PC-3 (cell line): ENCODE results near the gene HNF4A. TPM values are rescaled to one million over a fixed set of nuclear protein-coding genes. Genes with fewer than 3 reads are reported as not detected.
A peak's percentile ranks its signal among the peaks of the same experiment; 100 is the strongest.

Source experiments
- ATAC-seq: fragments of 200-7000 bp; cut with Tn5 transposase; 2 replicates; pipeline ENCODE4 v1.9.1; 2020; ENCODE audit warnings: mild to moderate bottlenecking, moderate library complexity
- BruUV-seq: library from RNA; stranded (reverse); fragments of 400-500 nt; replicated peaks from 2 replicates; lab custom pipeline; 2021; lab: Mats Ljungman, UMichigan
- CTCF ChIA-PET: fragments of 300-600 bp; sonication (Branson Sonifier 250); formaldehyde crosslinking; loops from one replicate; lab custom pipeline; 2022; ENCODE audit warnings: antibody characterized with exemption; lab: Charles Lee
- POLR2A ChIA-PET: fragments of 300-600 bp; sonication (Branson Sonifier 250); formaldehyde crosslinking; loops from one replicate; lab custom pipeline; 2022; ENCODE audit warnings: antibody characterized with exemption; ENCODE audit not compliant: unreplicated experiment; lab: Charles Lee
- DNase-seq: peaks from one replicate; pipeline ENCODE4 v3.0.0-alpha.2; 2015
- H2AFZ ChIP-seq: fragments of 300-600 bp; sonication (generic); 2 replicates; pipeline ENCODE4 v1.6.0; 2016; ENCODE audit warnings: antibody characterized with exemption, low read length
- H3F3A ChIP-seq: fragments of 300-600 bp; sonication (generic); one replicate; pipeline ENCODE4 v1.6.0; 2017; ENCODE audit warnings: antibody characterized with exemption, low read length, control low read depth, mild to moderate bottlenecking; ENCODE audit not compliant: unreplicated experiment
- H3K27ac ChIP-seq: fragments of 300-600 bp; sonication (generic); 2 replicates; pipeline ENCODE4 v1.5.1; 2016; ENCODE audit warnings: mild to moderate bottlenecking, low read length
- H3K27me3 ChIP-seq: fragments of 300-600 bp; sonication (generic); 2 replicates; pipeline ENCODE4 v1.6.1; 2016; ENCODE audit warnings: low read length, mixed read lengths
- H3K36me3 ChIP-seq: fragments of 300-600 bp; sonication (generic); 2 replicates; pipeline ENCODE4 v1.6.1; 2016; ENCODE audit warnings: low read depth, mixed run types, low read length, mixed read lengths
- H3K4me1 ChIP-seq: fragments of 300-600 bp; sonication (generic); 2 replicates; pipeline ENCODE4 v1.5.1; 2016; ENCODE audit warnings: low read length; ENCODE audit not compliant: insufficient read depth
- H3K4me2 ChIP-seq: fragments of 300-600 bp; sonication (generic); 2 replicates; pipeline ENCODE4 v1.6.0; 2016; ENCODE audit warnings: low read length
- H3K4me3 ChIP-seq: fragments of 300-600 bp; sonication (generic); 2 replicates; pipeline ENCODE4 v1.5.1; 2016; ENCODE audit warnings: mild to moderate bottlenecking, low read length, mixed read lengths
- H3K79me2 ChIP-seq: fragments of 300-600 bp; sonication (generic); 2 replicates; pipeline ENCODE4 v1.6.1; 2017; ENCODE audit warnings: low read length, mixed read lengths
- H3K9ac ChIP-seq: fragments of 300-600 bp; sonication (generic); 2 replicates; pipeline ENCODE4 v1.6.0; 2016; ENCODE audit warnings: mild to moderate bottlenecking, low read length
- H3K9me2 ChIP-seq: fragments of 300-600 bp; sonication (generic); replicated peaks from 2 replicates; pipeline ENCODE4 v1.6.1; 2016; ENCODE audit warnings: mixed run types, low read length, mixed read lengths
- H3K9me3 ChIP-seq: fragments of 300-600 bp; sonication (generic); 2 replicates; pipeline ENCODE4 v1.6.1; 2016; ENCODE audit warnings: low read length, mixed read lengths
- H4K20me1 ChIP-seq: fragments of 300-600 bp; sonication (generic); 2 replicates; pipeline ENCODE4 v1.6.1; 2016; ENCODE audit warnings: low read length, mixed read lengths
- EZH2 ChIP-seq: fragments of 300-600 bp; sonication (generic); IDR thresholded peaks from one replicate; pipeline ENCODE4 v1.6.1; 2017; ENCODE audit warnings: antibody characterized with exemption, mild to moderate bottlenecking, low read length; ENCODE audit not compliant: unreplicated experiment
- EZH2phosphoT487 ChIP-seq: fragments of 300-600 bp; sonication (generic); IDR thresholded peaks from 2 replicates; pipeline ENCODE4 v1.6.1; 2018; ENCODE audit warnings: mild to moderate bottlenecking, antibody characterized with exemption, low read length, borderline replicate concordance
- intact Hi-C: fragments of 100-400 bp; cut with micrococcal nuclease; formaldehyde crosslinking; loops from 2 replicates; pipeline ENCODE4 v1.9.0; 2023
- total RNA-seq: library from RNA; depleted of rRNA; stranded (reverse); fragments of >200 nt; gene quantifications from 2 replicates; pipeline ENCODE4 v1.2.3, GENCODE V29; 2014
- TF ChIP-seq, protein P1 (sequence below): fragments of 300-600 bp; sonication (generic); conservative IDR thresholded peaks from 2 replicates; pipeline ENCODE4 v1.5.1; 2017; ENCODE audit warnings: antibody characterized with exemption, low read depth, mild to moderate bottlenecking, low read length

The HNF4A gene
- total RNA-seq, 1 experiment from 2014 or later, result not detected

DNA sequence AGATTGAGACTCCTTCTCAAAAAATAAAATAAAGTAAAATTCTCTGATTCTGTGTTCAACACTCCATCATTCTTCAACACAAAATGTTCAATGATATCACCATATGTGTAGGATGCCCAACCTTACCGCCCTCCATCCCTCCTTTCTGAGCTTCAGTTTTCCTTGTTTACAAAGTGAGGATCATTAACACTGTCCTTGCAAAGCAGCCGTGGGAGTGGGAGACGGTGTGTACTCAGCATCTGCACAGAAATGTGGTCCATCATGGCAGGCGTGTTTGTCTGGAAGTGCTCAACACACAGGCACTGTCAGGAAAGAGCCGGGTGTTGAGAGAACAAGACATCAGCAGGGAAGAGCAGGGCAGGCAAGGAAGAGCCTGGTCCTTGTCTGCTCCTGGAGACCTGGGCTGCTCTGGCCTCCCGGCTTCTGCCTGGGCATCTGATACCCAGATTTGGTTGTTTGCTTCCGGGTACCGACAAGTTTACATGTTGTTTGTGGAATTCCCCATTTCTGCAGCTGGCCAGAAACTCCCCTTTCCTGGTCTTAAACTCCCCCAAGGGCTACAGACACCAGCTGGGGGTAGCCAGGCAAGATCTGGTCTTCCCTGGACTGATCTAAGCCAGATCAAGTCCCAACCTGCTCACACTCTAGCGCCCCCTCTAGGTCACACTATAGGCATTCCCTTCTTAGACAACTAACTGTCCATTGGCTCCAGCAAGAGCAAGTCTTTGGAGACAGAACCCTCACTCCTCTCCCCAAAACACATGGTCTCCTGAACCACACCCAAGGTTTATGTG is 93.5 kb downstream of the HNF4A start:
- no peak overlapping the region for H3K9ac ChIP-seq
- no peaks in the 10 kb centered on the region for H3F3A ChIP-seq
- no peak overlapping the region for H2AFZ ChIP-seq
- H3K79me2 ChIP-seq, result no peaks in the 10 kb centered on the region
- DNase-seq (peak; percentile 28), ATAC-seq (no peak)
- no peak overlapping the region for H3K4me2 ChIP-seq
- H3K27ac ChIP-seq, result no peak overlapping the region
- H3K9me2 ChIP-seq, result no peaks in the 10 kb centered on the region
- ChIA-PET POLR2A (interaction anchor here (0.5 kb wide), 1 partner anchor 158 kb away, joined by 7 read pairs; no protein-coding TSS in a partner anchor), CTCF (no interaction called here)
- BruUV-seq, result no TSS peak
- H3K9me3 ChIP-seq, result no peaks in the 10 kb centered on the region
- H3K4me3 ChIP-seq, result no peak overlapping the region
- no peaks in the 10 kb centered on the region for H3K36me3 ChIP-seq
- H3K4me1 ChIP-seq, result no peaks in the 10 kb centered on the region
- TF ChIP-seq EZH2phosphoT487, result no peak
- no peak for TF ChIP-seq EZH2
- TF ChIP-seq, protein P1, sequence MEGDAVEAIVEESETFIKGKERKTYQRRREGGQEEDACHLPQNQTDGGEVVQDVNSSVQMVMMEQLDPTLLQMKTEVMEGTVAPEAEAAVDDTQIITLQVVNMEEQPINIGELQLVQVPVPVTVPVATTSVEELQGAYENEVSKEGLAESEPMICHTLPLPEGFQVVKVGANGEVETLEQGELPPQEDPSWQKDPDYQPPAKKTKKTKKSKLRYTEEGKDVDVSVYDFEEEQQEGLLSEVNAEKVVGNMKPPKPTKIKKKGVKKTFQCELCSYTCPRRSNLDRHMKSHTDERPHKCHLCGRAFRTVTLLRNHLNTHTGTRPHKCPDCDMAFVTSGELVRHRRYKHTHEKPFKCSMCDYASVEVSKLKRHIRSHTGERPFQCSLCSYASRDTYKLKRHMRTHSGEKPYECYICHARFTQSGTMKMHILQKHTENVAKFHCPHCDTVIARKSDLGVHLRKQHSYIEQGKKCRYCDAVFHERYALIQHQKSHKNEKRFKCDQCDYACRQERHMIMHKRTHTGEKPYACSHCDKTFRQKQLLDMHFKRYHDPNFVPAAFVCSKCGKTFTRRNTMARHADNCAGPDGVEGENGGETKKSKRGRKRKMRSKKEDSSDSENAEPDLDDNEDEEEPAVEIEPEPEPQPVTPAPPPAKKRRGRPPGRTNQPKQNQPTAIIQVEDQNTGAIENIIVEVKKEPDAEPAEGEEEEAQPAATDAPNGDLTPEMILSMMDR, result peak; percentile 65
- no peaks in the 10 kb centered on the region for H4K20me1 ChIP-seq
- intact Hi-C loops, result no loop called here
- 0 out of 2 replicates have a peak, but pooled peaks cover 2% of the 10 kb centered on the region for H3K27me3 ChIP-seq

GRCh38 chr20:44449864-44450263 is 94.4 kb downstream of the HNF4A start:
- DNase-seq (no peak), ATAC-seq (no peak)
- no peak overlapping the region for H2AFZ ChIP-seq
- no peak overlapping the region for H3K9ac ChIP-seq
- CTCF ChIA-PET, result interaction anchor here (0.6 kb wide), 1 partner anchor 9 kb away, joined by 3 read pairs; no protein-coding TSS in a partner anchor
- H3K4me3 ChIP-seq, result no peak overlapping the region
- POLR2A ChIA-PET, result no interaction called here
- no peak overlapping the region for H3K4me2 ChIP-seq
- BruUV-seq, result no TSS peak
- no peaks in the 10 kb centered on the region for H4K20me1 ChIP-seq
- no peaks in the 10 kb centered on the region for H3K9me3 ChIP-seq
- TF ChIP-seq EZH2 (no peak), EZH2phosphoT487 (no peak)
- TF ChIP-seq, protein P1, result no peak
- H3K9me2 ChIP-seq, result no peaks in the 10 kb centered on the region
- intact Hi-C loops, result no loop called here
- H3K27ac ChIP-seq, result no peak overlapping the region
- H3K27me3 ChIP-seq, result 0 out of 2 replicates have a peak, but pooled peaks cover 2% of the 10 kb centered on the region
- no peaks in the 10 kb centered on the region for H3K79me2 ChIP-seq
- no peaks in the 10 kb centered on the region for H3K36me3 ChIP-seq
- H3K4me1 ChIP-seq, result no peaks in the 10 kb centered on the region
- H3F3A ChIP-seq, result no peaks in the 10 kb centered on the region
